BE2C (cell line): ENCODE data around the gene ATOH8.

Experiments
- DNase-seq: peaks from one replicate; pipeline ENCODE4 v3.0.0-alpha.2; 2020
- H3K27me3 ChIP-seq: fragments of 250-450 bp; sonication (Bioruptor Pico); 2 replicates; pipeline ENCODE4 v1.5.1; 2020; ENCODE audit warnings: mild to moderate bottlenecking
- H3K36me3 ChIP-seq: fragments of 250-450 bp; sonication (Bioruptor Pico); 2 replicates; pipeline ENCODE4 v1.5.1; 2020; ENCODE audit warnings: mild to moderate bottlenecking
- H3K4me1 ChIP-seq: fragments of 250-450 bp; sonication (Bioruptor Pico); 2 replicates; pipeline ENCODE4 v1.5.1; 2020
- H3K4me3 ChIP-seq: 2 replicates; pipeline ENCODE4 v1.5.1; 2011; ENCODE audit warnings: low read depth, low read length
- H3K9me3 ChIP-seq: fragments of 250-450 bp; sonication (Bioruptor Pico); 2 replicates; pipeline ENCODE4 v1.5.1; 2020
- TF ChIP-seq, protein P1 (sequence below): IDR thresholded peaks from 2 replicates; pipeline ENCODE4 v1.5.1; 2012; ENCODE audit warnings: mild to moderate bottlenecking, low read depth, low read length

The ATOH8 gene

DNA sequence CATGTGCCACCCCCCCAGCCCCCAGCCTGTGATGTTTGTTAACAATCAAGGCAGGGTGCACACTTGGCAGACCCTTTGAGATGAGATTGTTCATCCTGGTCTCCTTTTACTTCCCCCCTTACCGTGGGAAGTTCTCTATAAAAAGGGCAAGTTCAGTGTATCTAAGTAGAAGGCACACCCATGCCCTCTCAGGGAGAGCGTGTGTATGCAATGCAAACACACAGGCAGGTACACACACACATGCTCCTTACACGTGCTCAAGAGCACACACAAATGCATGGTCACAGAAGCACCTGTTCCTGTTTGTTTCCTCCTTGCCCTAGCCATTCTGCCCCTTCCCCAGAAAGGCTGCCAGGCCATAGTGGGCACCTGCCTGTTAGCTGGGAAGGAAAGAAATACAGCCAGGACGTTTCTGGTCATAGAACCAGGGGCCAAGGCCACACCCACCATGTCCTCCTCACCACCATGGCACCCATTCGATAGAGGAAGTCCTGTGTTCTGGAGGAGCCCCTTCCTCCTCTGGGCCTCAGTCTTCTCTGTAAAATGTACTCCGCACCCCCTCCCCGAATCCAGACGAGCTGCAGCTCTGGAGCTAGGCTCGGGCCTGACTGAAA, 3.1 kb downstream of the ATOH8 start:
- TF ChIP-seq, protein P1, sequence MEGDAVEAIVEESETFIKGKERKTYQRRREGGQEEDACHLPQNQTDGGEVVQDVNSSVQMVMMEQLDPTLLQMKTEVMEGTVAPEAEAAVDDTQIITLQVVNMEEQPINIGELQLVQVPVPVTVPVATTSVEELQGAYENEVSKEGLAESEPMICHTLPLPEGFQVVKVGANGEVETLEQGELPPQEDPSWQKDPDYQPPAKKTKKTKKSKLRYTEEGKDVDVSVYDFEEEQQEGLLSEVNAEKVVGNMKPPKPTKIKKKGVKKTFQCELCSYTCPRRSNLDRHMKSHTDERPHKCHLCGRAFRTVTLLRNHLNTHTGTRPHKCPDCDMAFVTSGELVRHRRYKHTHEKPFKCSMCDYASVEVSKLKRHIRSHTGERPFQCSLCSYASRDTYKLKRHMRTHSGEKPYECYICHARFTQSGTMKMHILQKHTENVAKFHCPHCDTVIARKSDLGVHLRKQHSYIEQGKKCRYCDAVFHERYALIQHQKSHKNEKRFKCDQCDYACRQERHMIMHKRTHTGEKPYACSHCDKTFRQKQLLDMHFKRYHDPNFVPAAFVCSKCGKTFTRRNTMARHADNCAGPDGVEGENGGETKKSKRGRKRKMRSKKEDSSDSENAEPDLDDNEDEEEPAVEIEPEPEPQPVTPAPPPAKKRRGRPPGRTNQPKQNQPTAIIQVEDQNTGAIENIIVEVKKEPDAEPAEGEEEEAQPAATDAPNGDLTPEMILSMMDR = no peak
- H3K9me3 ChIP-seq = no peaks in the 10 kb centered on the region
- no peaks in the 10 kb centered on the region for H3K27me3 ChIP-seq

DNA sequence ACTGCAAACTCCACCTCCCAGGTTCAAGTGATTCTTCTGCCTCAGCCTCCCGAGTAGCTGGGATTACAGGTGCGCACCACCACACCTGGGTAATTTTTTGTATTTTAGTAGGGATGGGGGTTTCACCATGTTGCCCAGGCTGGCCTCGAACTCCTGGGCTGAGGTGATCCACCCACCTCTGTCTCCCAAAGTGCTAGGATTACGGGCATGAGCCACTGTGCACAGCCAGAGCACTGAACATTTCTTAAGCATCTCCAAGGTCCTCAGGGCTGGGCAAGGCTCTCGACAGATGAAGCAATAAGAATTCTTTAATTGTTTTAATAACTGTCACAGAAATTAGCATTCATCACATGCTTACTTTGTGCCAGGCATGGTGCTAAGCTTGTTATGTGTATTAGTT, 4.1 kb downstream of the ATOH8 start:
- peaks cover 11% of the 10 kb centered on the region for H3K4me1 ChIP-seq
- no peak for DNase-seq
- H3K4me3 ChIP-seq = no peak overlapping the region
- TF ChIP-seq, protein P1 = no peak
- no peaks in the 10 kb centered on the region for H3K27me3 ChIP-seq
- H3K9me3 ChIP-seq = no peaks in the 10 kb centered on the region
- H3K36me3 ChIP-seq = no peaks in the 10 kb centered on the region

More for the DNA sequence above, 3.1 kb downstream of the ATOH8 start:
- Histone ChIP-seq H3K4me3 (no peak overlapping the region), H3K36me3 (no peaks in the 10 kb centered on the region), H3K4me1 (peaks cover 11% of the 10 kb centered on the region)
- DNase-seq = no peak

DNA sequence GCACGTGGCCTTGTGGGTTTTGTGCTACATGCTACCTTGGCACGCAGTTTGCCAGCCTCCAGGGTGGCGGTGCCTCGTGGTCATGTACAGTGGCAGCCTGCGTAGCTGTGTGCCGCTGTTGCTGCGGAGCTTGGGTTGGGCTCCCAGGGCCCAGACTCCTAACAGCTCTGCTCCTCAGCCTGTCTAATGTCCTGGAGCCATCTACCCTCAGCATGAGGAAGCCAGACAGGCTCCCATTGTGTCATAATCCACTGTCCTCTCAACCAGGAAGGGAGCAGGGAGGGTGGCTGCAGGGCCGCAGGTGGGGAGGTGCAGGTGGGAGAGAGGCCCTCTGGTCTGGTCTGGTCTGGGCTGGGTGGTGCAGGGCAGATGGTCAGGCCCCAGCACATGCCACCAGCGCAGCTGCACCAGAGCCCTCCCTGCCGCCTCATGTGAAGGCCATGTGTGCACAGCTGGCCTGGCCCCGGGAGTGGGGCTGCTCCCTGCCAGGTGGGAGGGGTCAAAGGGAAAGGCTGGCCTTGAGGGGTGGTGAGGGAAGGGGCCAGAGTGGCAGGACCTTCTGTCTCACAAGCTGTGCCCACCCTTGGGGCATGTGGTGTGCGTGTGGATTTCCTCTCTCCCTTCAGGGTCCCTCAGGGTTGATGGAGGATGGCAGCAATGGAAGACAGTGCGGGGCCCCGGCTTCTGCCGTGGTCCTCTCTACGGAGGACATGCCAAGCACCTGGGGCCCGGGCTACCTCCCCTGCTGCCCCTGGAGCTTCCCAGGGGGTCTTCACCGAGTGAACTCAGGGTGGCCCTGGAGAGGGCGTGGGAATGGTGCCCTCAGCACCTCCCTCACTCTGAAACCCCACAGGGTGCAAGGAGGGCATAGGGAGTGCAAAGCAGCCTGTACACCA, 4.8 kb downstream of the ATOH8 start:
- Histone ChIP-seq H3K27me3 (no peaks in the 10 kb centered on the region), H3K9me3 (no peaks in the 10 kb centered on the region), H3K4me3 (no peak overlapping the region), H3K4me1 (peaks cover 14% of the 10 kb centered on the region), H3K36me3 (no peaks in the 10 kb centered on the region)
- DNase-seq = peak; percentile 59
- TF ChIP-seq, protein P1 = no peak

DNA sequence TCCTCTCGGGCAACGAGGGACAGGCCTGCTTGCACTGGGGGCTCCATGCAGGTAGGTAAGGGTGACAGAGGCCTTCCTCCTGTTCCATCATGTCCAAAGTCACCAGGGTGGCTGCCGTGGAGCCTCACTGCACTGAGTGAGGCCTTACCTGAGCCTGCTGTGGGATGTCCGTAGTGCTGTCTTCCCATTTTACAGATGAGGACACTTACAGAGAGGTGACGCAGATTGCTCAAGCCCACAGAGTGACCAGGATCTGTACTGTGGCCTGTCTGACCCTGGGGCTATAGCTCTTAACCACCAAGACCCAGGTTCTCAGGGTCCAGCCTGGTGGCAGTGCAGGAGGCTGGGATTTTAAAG, 5.4 kb downstream of the ATOH8 start:
- no peak for DNase-seq
- no peaks in the 10 kb centered on the region for H3K9me3 ChIP-seq
- no peak overlapping the region for H3K4me3 ChIP-seq
- H3K27me3 ChIP-seq = no peaks in the 10 kb centered on the region
- peaks cover 19% of the 10 kb centered on the region for H3K4me1 ChIP-seq
- TF ChIP-seq, protein P1 = no peak
- H3K36me3 ChIP-seq = no peaks in the 10 kb centered on the region

DNA sequence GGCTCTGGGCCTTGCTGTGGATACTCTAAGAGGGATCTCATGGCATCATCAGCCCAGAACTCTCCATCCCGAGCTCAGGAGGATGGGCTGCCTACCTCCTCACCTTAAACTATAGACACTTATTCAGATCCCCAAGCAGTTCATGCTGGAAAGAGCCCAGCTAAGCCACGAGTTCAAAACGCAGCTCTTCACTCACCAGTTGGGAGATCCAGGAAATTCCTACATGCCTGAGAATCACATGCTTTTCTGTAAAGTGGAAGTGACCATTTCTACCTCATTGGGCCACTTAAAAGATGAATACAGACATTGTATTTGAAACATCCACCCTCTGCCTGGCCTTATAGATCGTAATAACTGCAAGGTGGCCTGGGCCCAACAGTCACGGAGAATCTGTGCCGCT, 6.6 kb downstream of the ATOH8 start:
- TF ChIP-seq, protein P1 = no peak
- peaks cover 19% of the 10 kb centered on the region for H3K4me1 ChIP-seq

DNA sequence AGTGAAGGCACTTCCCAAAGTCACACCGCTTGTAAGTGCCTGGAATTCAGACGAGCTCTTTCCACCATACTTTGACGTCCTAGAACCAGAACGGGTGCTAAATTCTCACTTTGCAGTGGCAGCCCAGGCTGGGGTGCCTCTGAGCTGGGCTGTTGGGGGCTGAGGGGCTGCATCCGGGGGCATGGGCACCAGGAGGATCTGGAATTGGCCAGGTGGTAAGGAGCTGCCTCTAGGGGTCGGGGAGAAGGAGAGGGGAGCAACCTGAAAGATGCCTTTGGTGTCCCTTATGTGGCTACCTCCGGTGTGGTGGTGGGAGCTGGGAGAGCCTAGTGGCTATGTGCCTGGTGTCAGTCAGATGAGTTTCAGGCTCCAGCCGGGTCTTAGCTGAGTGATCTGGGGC, 7.1 kb downstream of the ATOH8 start:
- H3K36me3 ChIP-seq = peaks cover 7% of the 10 kb centered on the region; the same call in 1 of the 2 replicates
- TF ChIP-seq, protein P1 = no peak
- H3K4me1 ChIP-seq = peaks cover 19% of the 10 kb centered on the region
- no peaks in the 10 kb centered on the region for H3K9me3 ChIP-seq
- H3K27me3 ChIP-seq = no peaks in the 10 kb centered on the region
- DNase-seq = no peak
- no peak overlapping the region for H3K4me3 ChIP-seq

More for the DNA sequence above, 6.6 kb downstream of the ATOH8 start:
- Histone ChIP-seq H3K9me3 (no peaks in the 10 kb centered on the region), H3K36me3 (peaks cover 7% of the 10 kb centered on the region; the same call in 1 of the 2 replicates), H3K4me3 (no peak overlapping the region), H3K27me3 (no peaks in the 10 kb centered on the region)
- no peak for DNase-seq
